Jurkat, Clone E6-1 (cell line): Measurements from ENCODE around the gene IFRD2.

Experiments used
- DNase-seq: peaks from one replicate; pipeline ENCODE4 v3.0.0-alpha.2; 2011; ENCODE audit warnings: low read depth, low spot score
- H3K4me3 ChIP-seq: 2 replicates; pipeline ENCODE4 v1.5.1; 2011; ENCODE audit warnings: mild to moderate bottlenecking, low read length, control low read depth, moderate library complexity

The IFRD2 gene

DNA sequence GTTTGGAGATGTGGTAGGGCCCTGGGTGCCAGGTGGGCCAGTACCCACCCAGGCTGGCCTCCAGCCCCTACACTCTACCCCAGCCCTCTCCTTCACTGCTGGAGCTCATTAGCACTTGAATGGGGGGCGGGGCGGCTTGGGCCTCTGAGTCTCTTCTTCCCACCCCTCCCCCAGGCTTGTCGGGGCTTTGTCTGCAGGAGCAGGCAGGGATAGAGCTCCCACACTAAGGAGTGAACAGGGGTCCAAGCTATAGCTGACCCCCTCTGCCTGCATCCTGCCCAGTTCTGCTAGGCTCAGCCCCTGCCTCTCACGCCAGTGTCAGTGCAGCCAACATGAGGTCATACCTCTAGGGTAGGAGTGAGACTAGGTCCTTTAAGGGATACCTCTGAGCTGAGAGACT lies 51.1 kb downstream of the IFRD2 start:
- no peak for DNase-seq
- no peak overlapping the region for H3K4me3 ChIP-seq

DNA sequence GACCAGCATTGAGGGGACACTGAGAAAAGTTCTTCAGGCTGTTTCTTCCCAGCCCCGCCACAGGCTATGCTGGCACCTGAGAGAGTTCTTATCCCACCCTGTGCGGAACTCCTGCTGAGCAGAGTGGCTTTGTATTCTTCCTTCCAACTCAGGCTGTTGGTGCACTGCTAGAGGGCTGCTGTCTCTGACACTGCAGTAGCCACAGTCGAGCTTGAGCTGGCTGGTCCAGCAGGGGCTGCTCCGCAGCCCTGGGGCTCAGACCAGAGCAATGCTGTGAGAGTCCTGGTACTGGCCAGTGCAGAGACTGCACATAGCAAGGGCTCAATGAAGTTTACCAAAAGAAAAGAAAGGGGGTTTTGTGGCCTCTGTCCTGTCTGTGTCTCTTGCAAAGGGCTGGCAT lies 52.6 kb downstream of the IFRD2 start:
- no peak overlapping the region for H3K4me3 ChIP-seq
- DNase-seq = no peak

DNA sequence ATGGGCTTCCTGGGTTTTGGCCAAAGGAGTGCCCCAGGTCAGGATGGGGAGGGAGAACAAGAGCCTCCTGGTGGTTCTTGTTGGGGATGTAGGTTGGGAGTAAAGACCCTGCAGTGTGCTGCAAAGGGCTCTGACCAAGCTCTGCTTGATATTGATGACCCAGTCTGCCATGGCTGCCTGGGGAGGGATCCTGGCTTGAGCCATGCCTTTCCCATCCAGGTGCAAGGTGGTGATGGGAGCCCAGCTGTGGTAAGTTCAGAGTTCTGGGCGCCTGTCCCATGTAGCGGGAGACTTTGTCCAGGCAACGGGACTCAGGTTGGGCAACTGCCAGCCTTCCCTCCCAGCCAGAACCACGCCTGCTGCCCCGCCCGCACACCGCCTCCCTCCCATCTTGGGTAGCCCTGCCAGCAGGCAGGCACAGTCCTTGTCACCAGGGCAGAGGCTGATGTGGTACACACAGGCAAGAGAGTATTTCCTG lies 53.6 kb downstream of the IFRD2 start:
- no peak for DNase-seq

DNA sequence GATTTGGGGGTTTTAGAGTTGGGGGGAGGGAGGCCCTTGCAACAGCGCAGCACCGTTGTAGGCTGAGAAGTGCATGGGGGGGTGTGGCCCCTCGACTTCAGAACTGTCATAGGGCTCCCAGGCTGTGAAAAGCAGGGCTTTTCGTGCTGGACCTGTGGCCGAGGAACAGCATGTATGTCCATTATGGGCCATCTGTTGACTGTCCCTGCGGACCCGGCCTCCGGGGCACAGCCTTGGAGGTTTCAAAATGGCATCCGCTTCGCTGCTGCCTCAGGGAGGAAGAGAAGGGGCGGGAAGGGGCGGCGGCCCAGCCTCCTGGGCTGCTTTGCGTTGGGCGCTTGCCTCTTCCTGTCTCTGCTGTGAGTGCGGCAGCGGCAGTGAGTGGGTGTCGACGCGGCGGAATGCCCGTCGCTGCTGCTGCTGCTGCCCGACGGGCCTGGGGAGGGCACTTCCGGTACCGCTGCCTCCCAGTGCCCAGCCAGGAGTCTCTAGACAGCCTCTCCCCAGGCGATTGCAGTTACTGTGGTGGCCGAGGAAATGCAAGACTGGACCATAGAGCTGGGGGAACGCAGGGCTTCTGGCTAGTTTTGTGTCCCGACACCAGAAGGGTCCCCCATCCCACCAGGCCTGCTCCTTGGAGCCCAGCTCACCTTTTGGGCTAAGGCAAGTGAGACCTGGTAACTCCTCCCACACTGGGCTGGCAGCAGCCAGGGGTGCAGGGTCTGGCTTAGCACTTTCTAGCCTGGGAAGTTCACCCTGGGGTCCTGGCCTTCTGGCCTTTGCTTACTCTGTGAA lies 54.3 kb downstream of the IFRD2 start:
- DNase-seq = peak; percentile 79
- H3K4me3 ChIP-seq = peak overlapping the region; percentile 93

More for the DNA sequence above, 53.6 kb downstream of the IFRD2 start:
- peak overlapping the region; percentile 93 for H3K4me3 ChIP-seq
